ENCODE results near the gene ZFYVE28.

The ZFYVE28 gene

DNA sequence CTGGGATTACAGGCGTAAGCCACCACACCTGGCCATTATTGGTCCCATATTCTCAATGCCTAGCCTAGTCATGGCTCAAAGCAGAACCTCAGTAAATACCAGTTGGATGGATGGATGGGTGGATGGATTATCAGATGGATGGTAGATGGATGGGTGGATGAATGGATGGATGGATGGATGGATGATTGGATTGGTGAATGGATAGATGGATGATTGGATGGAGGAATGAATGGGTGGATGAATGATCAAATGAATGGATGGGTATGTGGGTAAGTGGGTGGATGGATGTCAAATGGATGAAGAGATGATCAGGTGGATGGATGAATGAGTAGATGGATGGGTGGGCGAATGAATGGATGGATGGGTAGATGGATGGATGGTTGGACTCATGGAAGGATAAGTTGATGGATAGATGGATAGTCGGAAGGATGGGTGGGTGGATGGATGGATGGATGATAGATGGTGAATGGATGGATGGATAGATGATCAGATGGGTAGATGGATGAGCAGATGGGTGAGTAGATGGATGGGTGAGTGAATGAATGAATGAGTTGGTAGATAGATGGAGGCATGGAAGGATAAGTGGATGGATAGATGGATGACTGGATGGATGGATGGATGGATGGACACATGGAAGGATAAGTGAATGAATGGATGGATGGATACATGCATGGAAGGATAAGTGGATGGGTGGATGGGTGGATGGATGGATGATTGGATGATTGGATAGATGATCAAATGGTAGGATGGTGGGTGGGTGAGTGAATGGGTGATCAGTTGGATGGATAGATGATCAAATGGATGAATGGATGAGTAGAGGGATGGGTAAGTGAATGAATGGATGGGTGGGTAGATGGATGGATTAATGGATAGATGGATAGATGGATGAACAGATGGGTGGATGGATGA is 28.5 kb upstream of the ZFYVE28 start:
- DNase-seq (ENCODE audit: low read depth) = no peak

DNA sequence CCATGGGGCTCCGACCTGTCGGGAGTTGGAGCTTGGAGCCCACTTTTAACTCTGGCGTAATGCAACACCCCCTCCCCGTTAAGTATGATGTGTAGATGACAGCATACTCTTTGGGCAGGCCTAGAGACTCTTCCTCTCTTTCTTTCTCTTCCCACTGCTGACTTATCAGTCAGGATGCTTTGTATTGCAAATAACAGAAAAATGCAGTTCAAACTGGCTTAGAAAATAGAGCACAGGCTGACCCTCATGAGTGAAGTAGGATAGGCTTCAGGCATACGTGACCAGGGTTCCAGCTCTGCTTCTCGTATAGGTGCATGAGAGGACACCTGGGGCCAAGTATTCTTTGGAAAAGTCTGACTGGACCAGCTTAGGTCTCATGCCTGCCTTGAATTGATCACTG is 27.1 kb upstream of the ZFYVE28 start:
- no peak for DNase-seq (ENCODE audit: low read depth)

DNA sequence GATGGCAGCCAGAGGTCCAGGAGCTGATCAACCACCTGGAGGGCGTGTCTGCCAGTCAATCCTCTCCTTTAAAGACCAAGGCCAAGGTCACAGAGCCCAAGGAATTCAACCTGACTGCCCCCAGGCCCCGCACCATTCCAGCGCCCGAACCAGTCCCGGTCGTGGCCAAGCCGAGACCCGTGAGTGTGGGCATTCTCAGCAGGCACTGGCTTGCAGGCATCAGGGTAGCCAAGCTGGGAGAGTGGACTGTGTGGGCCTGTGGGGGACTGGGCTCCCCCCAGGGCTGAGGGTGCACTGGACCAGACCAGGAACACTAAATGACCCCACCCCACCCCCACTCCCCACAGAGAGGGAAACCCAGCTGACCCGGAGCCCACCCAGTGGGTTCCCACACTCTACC is 26.7 kb upstream of the ZFYVE28 start:
- no peak for DNase-seq (ENCODE audit: low read depth)

DNA sequence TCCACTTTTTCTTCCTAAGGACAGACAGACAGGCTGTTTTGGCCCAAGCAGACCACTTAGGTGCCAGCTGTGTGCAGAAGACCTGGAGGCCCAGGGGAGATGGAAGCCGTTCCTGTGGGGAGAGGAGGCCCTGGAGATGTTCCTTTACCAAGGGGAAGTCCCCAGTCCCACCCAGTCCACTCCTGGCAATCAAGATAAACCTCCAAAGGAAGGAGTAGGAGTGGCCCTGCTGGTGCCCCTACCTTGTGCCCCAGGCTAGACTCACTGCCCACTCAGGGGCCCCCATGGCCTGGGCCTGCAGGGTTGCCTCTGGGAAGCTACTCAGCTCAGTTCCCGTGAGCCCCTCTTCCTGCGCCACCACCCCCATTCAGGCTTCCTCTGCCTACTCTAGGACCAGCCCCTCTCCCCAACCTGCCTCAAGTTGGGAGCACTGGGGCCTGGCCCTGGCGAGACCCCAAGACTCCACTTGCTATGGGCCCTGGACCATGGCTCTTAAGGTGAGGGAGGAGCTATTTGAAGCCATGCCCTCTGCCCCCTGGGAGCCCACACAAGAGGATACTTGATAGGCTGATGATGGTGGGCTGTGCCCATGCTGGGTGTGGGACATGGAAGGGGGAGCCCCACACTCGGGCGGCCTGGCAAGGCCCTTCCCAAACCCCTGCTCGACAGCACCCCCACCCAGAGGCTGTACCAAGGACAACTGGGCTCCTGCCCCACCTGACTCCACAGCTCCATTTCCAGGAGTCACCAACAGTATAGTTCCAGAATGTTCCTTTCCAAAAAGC is 25.7 kb upstream of the ZFYVE28 start:
- no peak for DNase-seq (ENCODE audit: low read depth)

DNA sequence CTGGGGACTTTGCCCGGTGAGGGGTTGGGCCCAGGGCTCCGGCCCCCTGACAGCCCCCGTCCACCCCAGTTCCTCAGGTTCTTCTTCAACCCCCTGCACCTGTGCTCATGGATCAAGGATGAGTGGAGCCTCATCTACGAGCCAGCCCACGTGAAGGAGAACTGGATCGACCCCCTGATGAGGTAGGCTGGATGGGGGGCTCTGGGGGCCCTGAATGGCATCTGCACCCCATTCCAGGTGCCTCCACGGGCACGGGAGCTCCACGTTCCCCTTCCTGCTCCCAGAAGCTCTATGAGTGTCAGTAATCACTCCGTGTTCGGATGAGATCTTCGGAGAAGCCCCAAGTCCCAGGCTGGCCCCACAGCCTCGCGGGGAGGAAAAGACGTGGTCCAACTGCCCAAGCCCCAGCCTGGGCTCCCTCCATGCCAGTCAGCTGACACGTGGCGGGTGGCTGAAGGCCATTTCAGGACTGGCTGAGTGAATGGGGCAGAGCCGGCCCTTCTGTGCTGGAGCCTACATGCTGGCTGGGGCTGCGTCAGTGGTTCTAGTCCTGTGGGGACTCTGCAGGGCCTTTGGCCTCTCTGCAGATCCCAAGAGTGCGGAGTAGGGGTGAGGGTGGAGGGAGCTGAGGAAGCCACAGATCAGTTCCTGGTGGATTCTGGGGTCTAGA is 24.8 kb upstream of the ZFYVE28 start:
- DNase-seq (ENCODE audit: low read depth) = no peak

DNA sequence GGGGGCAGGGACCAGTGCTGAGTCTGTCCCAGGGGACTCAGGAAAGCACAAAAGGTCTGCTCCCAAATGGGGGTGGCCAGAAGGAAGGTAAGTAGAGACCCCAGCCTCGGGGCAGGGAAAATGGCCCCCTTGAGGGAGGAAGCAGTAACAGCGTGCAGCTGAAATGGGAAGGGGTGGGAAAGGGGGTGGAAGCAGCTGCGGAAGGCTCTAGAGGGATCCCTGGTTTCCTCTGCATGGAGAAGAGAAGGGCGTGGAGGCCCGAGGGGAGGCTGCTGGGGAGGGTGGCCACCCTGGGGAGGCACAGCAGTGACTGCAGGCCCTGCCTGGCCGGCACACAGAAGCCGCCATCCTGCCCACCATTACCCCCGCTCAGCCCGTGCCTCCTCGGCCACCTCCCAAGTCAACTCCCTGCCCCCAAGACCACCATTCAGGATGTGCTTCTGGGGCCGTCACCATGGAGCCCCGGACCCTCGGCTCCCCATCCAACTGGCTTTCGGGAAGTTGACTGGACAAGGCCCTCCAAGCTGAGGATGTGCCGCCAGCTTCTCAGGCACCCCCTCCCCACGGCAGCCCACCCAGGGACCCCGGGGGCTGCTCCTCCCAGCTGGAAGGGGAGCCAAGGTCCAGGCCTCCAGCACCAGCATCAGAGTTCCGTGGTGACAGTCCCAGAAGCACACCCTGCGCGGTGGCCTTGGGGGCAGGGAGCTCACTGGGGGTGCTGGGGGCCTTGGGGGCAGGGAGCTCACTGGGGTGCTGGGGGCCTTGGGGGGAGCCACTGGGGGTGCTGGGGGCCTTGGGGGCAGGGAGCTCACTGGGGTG is 23.9 kb upstream of the ZFYVE28 start:
- DNase-seq (ENCODE audit: low read depth) = no peak

DNA sequence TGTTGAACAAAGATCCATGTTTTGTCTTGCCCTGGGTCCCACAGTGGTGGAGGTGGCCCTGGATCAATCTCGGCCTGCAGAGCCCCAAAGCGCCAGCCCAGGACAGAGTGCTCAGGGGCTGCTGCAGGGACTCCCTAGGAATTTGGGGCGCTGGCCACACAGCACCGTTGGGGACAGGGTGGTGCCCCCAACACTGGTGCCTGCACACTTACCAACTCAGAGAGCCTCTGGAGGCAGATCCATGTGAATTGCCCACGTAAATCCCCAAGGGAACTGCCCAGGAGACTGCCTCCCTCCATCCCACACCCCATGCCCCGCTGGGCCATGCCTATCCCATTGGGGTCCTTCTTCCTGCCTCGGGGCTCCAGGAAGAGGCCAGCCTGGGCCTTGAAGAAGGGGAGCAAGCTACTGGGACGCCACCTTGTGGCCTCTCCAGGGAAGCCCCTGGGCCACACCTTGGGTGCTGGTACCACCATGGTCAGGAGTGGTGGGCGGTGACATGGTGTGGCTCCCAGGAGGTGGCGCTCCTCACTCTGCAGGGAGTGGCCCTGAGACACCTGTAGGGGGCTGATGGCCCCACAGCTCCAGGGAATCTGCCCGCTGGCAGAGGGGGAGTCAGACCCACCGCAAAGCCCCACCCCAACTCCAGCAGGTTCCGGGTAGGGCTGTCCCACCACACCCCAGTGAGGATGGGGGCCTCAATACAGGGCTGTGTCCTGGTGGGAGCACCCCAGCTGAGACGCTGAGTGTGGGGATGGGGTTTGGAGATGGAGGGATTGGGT is 23.1 kb upstream of the ZFYVE28 start:
- DNase-seq (ENCODE audit: low read depth) = peak; percentile 49

DNA sequence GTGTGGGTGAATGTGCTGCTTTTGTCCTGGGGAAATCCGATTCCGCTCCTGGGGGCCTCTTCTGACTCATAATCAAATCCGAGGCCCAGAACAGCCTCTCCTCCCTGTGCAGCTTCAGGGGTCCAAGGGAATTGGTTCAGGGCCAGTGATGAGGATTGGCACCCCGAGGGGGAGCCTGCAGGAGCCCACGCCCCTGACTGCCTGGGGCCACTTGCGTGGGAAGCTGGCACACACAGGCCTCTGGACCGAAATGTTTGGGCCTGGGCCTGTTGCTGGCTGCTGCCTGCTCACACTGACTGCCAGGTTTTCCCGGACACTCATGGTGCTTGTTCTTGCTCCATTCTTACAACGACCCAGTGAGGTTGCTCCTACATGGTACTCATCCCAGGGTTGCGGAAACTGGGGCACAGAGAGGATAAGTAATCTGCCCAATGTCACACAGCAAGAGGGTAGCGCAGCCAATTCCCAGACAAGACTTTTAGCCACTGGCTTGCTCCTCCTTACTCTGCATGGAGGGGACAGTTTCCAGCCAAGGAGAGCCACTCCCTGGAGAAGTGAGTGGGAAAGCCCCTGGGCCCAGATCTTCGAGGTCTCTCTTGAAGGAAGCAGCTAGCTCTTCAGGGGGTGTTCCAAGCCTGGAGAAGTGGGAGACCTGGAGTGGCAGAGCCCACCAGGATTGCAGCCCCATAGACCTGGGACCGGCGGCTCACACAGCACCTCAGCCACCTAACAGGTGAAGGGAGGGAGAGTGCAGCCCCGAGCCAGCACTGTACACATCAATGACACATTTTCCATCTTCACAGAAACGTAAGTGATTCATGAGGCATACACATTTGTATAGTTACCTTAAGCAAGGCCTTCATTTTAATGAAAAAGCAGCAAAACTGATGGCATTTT is 20.6 kb upstream of the ZFYVE28 start:
- DNase-seq (ENCODE audit: low read depth) = no peak

DNA sequence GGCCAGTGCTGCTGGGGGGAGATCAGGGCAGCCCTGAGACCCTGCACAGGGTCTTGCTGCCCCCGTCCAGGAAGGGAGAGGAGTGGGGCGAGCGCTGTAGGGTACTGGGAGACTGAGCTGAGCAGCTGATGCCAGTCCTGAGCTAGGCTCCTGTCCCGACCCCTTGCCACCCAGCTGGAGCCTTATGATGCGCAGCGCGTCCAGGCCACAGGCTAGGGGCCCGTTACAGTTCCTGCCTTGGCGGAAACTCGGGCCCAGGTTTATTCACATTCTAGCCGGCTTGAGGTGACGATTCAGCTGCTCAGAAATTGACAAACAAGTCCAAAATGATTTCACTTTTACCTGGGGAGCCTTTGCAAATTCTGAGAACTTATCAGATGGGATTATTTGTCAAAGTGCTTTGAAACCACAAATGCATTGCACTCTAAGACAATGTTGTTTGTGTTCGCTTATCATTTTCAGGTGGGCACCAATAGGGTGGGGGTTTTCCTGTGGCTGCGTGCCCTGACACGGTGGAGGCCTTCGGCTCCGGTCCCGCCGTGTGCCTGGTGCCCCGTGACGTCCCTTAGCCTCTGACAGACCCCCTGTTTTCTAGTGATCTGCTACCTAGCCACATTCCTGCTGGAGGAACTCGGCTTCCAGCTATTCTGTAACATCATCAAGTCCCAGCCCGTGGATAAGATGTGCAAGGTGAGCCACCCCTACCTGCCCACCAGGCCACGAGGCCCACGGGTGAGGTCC is 19.2 kb upstream of the ZFYVE28 start:
- DNase-seq (ENCODE audit: low read depth) = no peak

DNA sequence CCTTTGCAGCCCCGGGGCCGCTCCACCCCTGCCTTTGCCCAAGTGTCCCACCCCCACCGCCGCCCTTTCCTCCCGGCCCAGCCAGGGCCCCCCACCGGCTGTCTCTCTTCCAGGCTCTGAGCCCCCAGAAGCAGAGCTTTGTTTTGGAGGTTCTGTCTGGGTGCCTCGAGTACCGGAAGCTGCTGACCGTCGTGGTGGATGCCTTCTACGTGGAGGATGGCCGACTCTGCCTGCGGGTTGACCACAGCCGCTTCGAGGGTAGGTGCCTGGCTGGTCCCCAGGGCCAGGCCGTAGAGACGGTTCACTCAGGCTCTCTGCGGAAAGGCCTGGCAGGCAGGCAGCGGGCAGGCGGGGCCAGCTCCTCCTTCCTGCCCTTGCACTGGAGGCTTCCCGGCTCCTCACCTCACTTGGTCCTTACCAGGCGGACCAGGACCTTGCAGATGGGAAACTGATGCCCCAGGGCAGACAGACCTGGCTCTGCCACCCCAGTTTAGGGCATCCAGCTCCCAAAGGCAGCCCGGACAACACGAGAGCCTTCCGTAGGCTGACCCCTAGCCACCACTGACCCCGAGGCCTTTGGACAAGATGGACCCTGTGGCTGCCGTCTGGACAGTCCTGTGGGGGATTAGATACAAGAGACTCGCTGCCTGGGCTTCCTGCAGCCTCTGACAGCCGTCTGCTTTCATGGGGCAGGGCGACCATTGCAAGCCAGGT is 18.5 kb upstream of the ZFYVE28 start:
- no peak for DNase-seq (ENCODE audit: low read depth)

DNA sequence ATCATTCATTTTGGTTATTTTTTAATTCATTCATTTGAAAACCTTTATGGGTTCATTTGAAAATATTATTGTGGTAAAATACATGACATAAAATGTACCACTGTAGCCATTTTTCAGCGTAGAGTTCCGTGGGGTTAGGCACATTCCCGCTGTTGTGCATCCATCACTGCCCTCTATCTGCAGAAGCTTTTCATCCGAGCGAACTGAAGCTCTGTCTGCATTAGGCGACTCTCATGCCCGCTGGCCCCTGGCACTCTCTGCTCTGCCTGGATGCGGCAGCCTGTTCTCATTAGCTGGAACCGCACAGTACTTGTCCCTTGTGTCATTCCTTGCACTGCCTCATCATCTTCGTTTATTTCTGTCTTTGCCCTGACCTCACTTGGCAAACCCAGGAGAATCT is 17.9 kb upstream of the ZFYVE28 start:
- no peak for DNase-seq (ENCODE audit: low read depth)

DNA sequence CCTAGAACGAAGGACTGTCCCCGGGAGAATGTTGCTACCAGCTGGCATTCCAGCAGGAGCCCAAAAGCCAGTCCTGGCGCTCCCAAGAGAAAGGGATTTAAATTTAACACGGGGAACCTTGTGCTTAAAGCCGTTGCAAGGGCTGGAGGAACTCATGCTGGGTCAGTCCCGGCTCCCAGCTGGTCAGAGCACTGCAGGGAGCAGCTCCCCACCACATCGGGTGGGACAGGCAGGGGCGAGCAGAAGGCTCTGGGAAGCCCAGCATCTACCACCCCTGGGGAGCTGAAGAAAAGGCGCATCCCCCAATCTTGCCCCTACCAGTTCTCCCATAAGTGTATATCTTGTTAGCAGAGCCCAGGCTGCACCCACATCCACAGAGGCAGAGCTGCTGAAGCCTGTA is 16.0 kb upstream of the ZFYVE28 start:
- no peak for DNase-seq (ENCODE audit: low read depth)

DNA sequence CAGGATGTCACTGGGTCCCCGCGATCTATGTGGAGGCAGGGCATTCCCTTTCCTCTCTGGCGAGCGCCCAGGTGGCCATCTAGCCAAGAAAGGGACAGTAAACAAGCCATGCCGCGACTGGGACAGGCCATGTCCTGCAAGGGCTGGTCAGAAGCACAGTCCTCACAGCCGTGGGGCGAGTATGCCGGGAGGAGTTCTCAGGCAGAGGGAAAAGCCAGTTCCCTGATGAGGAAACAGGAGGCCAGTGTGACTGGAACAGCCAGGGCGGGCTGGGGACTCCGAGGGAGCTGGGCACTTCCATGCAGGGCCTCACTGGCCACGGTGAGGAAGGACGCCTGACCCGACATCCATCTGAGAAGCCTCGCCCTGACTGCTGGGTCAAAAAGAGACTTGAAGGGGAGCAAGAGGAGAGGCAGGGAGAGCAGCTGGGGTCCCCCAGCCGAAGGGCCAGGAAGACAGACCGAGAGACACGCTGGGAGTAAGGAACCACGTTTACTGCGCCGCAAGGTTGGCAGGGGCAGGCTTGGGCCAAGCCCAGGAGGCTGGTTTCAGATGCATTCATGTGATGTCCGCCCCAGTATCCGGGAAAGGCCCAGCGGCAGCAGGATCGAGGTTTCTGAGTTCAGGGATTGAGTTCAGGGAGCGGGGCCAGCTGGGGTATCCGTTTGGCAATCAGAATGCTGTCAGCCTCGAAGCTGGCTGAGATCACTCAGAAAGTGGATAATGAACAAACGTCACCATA is 15.3 kb upstream of the ZFYVE28 start:
- no peak for DNase-seq (ENCODE audit: low read depth)

DNA sequence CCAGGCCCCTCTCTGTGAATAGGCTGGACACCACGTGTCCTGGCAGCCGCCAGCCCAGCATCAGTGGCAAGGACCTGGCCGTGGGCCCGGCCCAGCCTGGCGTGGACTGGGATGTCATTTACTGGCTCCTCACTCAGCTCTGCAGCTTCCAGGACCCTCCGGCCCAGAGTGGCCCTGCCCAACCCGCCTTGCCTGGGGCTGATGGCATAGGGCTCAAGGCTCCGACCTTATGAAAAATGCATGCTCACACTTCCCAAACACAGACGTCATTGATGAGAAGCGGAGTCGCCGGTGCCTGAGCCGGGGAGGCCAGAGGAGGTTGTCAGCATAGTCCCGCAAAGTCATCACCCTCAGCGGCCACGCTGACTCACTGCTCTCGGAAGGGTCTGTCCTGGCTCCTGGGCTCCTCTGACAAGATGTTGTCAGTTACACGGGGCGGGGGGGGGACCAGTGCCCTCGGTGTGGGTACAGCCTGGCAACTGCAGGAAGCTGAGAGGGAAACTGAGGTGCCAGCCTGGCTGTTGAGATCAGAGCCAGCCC is 14.6 kb upstream of the ZFYVE28 start:
- DNase-seq (ENCODE audit: low read depth) = peak; percentile 48

DNA sequence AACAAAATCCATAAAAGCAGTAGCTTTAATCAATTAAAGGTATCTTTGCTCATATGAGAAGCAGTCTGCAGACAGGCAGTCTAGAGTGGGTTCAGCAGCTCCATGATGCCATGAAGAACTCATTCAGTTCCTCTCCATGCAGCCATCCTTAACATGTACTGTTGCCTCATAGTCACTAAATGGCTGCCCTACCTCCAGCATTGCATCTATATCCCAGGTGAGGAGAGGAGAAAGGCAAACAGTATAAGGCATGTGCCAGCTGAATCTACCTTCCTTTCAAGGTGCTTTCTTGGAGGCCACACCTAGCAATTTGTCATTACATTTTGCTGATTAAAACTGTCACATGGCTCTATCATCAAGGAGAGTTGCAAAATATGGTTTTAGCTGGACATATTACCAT is 13.6 kb upstream of the ZFYVE28 start:
- no peak for DNase-seq (ENCODE audit: low read depth)

DNA sequence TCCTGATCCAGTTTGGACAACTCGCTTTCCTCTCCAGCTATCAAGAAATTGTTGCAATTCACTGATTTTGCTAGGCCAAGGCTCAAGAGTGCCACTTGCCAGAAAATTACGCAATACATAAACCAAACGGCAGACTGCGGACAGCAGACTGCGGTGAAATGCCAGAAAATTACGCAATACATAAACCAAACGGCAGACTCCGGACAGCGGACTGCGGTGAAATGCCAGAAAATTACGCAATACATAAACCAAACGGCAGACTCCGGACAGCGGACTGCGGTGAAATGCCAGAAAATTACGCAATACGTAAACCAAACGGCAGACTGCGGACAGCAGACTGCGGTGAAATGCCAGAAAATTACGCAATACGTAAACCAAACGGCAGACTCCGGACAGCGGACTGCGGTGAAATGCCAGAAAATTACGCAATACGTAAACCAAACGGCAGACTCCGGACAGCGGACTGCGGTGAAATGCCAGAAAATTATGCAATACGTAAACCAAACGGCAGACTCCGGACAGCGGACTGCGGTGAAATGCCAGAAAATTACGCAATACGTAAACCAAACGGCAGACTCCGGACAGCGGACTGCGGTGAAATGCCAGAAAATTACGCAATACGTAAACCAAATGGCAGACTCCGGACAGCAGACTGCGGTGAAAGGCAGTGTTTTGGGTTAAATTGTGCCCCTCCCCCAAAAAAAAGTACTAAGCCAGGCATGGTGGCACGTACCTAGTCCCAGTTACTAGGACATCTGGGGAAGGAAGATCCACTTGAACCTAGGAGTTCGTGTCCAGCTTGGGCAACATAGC is 11.7 kb upstream of the ZFYVE28 start:
- peak; percentile 22 for DNase-seq (ENCODE audit: low read depth)

Data from iris pigment epithelial cell (primary cell).